Skeletal muscle tissue (tissue), 4 donors: Measurements from ENCODE around the gene WARS2. TPM values are rescaled to one million over a fixed set of nuclear protein-coding genes. Genes with fewer than 3 reads are reported as not detected.

Source experiments
- H3K27ac ChIP-seq: one replicate; pipeline ENCODE4 v1.7.0; 2013; ENCODE audit warnings: mild to moderate bottlenecking, low read depth, low read length, inconsistent platforms
- H3K27me3 ChIP-seq, 3 donors: one replicate each; pipeline ENCODE4 v1.7.0; 2013; ENCODE audit warnings: low read length in 3 of 3; ENCODE audit not compliant: control insufficient read depth in 3 of 3, insufficient read depth in 3 of 3
- H3K36me3 ChIP-seq, 3 donors: one replicate each; pipeline ENCODE4 v1.7.0; 2013; ENCODE audit warnings: low read length in 3 of 3; ENCODE audit not compliant: control insufficient read depth in 3 of 3, insufficient read depth in 3 of 3
- H3K4me1 ChIP-seq, 3 donors: one replicate each; pipeline ENCODE4 v1.7.0; 2013; ENCODE audit warnings: low read length in 3 of 3, mild to moderate bottlenecking in 3 of 3; ENCODE audit not compliant: control insufficient read depth in 3 of 3, insufficient read depth in 3 of 3
- H3K4me3 ChIP-seq, 3 donors: one replicate each; pipeline ENCODE4 v1.7.0; 2013; ENCODE audit warnings: low read length in 3 of 3
- H3K9ac ChIP-seq, 3 donors: one replicate each; pipeline ENCODE4 v1.7.0; 2013; ENCODE audit warnings: low read length in 3 of 3, mild to moderate bottlenecking in 3 of 3, moderate library complexity in 2 of 3, low read depth in 1 of 3
- H3K9me3 ChIP-seq, 3 donors: one replicate each; pipeline ENCODE4 v1.7.0; 2013; ENCODE audit warnings: low read length in 3 of 3; ENCODE audit not compliant: control insufficient read depth in 3 of 3
- total RNA-seq: library from RNA; depleted of rRNA; stranded (reverse); fragments of >200 nt; gene quantifications from one replicate; pipeline ENCODE4 v1.2.3, GENCODE V29; 2014
- donor health status: Osteomylitis.

The WARS2 gene
- total RNA-seq, 1 donor from 2014 or later = 25.6 TPM

DNA sequence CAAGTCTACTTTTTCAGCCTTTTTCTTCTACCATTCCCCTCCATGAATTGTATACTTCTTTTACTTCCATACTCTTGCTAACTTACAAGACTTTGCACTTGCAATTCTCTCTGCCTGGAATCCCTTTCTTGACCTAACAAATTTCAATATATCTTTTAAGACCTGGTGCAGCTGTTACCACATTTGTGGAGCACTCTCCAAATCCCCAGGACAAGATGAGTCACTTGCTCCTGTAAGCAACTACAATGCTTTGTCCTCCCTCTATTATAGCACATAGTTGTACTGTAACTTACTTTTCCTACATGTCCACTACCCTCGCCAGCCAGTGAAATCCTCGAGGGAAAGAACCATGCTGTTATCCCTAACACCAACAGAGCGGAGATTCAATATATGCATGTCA is 43.1 kb downstream of the WARS2 start:
- Histone ChIP-seq H3K36me3 (no peaks in the 10 kb centered on the region), H3K27ac (no peak overlapping the region), H3K9ac (no peak overlapping the region), H3K4me3 (no peak overlapping the region), H3K4me1 (peaks cover 0 to 8% (median 0%) of the 10 kb centered on the region in 3 donors), H3K27me3 (no peaks in the 10 kb centered on the region), H3K9me3 (no peaks in the 10 kb centered on the region)

DNA sequence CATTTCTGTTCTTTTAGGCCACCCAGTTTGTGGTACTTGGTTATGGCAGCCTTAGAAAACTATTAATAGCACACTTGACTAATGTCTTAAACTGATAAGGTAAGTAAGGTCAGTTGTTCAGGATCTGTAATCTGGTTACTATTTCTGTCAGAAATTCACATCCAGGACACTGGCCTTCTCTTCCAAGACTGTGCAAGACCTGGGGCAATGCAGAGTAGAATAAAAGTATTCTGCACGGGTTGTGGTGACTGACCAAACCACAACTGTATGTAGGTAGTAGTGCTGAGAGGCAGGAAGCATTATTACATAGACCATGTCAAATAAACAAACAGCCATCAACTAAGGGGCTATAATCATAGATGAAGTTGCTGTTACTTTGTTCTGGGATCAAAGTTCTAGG is 46.7 kb downstream of the WARS2 start:
- Histone ChIP-seq H3K4me1 (peaks cover 0 to 15% (median 8%) of the 10 kb centered on the region in 3 donors), H3K27ac (no peak overlapping the region), H3K9me3 (no peaks in the 10 kb centered on the region), H3K27me3 (no peaks in the 10 kb centered on the region), H3K4me3 (no peak overlapping the region), H3K36me3 (no peaks in the 10 kb centered on the region), H3K9ac (no peak overlapping the region)

DNA sequence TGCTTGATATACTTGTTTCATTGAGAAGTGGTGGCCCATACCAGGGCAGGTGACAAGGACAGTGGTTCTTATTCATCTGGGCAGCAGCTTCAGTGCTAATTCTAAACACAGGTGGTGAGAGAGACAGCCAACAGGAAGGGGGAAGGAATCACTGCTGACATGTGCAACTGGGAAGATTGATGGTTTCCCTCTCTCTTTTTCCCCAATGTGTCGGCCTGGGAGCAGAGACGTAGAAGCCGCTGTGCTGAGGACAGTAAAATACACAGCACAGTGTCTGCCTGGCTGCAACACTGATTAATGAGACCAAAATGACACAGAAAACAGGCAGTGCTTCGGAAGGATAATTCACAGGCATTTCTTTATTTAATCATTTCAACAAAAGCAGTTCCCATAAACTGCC is 48.8 kb downstream of the WARS2 start:
- no peaks in the 10 kb centered on the region for H3K27me3 ChIP-seq
- no peaks in the 10 kb centered on the region for H3K36me3 ChIP-seq
- no peaks in the 10 kb centered on the region for H3K9me3 ChIP-seq
- no peak overlapping the region for H3K27ac ChIP-seq
- H3K9ac ChIP-seq = peak overlapping the region in 1 of 3 donors; percentile 27
- peaks cover 0 to 13% (median 10%) of the 10 kb centered on the region in 3 donors for H3K4me1 ChIP-seq
- no peak overlapping the region for H3K4me3 ChIP-seq

DNA sequence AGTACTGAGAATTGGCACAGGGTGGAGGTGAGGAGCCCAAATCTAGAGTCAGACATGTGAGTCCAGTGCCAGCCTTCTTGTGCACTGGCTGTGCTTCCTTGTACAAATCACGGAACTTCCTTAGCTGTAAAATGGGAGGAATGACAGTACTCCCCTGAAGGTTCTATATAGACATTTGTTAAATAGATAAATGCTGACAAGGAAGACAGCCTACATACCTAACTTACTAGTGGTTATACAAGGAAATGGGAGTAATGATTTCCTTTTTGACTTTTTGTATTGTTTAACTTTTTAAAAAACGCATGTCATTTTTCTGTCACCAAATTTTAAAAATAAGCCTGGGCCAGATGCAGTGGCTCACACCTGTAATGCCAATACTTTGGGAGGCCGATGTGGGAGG is 50.2 kb downstream of the WARS2 start:
- no peak overlapping the region for H3K9ac ChIP-seq
- no peaks in the 10 kb centered on the region for H3K9me3 ChIP-seq
- H3K4me1 ChIP-seq = peaks cover 0 to 13% (median 10%) of the 10 kb centered on the region in 3 donors
- H3K27ac ChIP-seq = no peak overlapping the region
- no peak overlapping the region for H3K4me3 ChIP-seq
- no peaks in the 10 kb centered on the region for H3K27me3 ChIP-seq
- no peaks in the 10 kb centered on the region for H3K36me3 ChIP-seq

DNA sequence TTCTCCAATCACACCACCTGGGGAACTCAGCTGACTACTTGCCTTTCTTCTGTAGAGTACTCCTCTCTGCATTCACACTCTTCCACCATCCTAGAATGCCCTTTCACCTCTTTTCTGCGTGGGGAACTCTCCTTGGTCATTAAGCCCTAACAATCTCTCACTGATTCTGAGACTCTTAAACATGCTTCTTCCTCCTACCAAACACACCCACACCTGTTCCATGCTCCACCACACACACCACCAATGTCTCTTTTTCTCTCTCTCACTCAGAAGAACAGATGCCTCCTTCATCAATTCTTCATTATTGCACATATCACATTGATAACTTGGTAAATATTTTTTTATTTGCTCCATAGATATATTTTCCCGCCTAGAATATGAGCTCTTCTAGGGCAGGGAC is 53.6 kb downstream of the WARS2 start:
- Histone ChIP-seq H3K9me3 (no peaks in the 10 kb centered on the region), H3K27me3 (no peaks in the 10 kb centered on the region), H3K4me1 (peaks cover 0 to 8% (median 7%) of the 10 kb centered on the region in 3 donors), H3K9ac (no peak overlapping the region), H3K27ac (no peak overlapping the region), H3K4me3 (no peak overlapping the region), H3K36me3 (no peaks in the 10 kb centered on the region)

DNA sequence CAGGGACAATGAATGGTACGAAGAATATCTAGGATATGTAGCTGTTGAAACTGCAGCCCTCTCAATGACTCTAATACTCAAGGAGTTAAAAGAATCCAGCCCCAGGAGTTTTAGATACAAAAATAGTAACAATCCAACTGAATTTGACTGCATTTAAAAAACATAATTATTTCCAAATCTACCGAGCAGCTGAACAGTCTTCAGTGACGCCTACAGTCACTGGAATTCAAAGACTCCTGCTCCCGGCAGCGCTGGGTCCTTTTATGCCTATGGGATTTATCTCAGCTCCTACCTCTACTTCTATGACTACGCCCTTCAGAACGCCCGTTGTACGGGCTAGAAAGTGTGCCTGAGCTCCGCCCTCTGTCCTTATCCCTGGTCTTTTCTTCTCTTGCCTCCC is 55.7 kb downstream of the WARS2 start:
- H3K9me3 ChIP-seq = no peaks in the 10 kb centered on the region
- no peaks in the 10 kb centered on the region for H3K27me3 ChIP-seq
- peak overlapping the region in 1 of 3 donors; percentile 27 for H3K4me3 ChIP-seq
- no peaks in the 10 kb centered on the region for H3K36me3 ChIP-seq
- peaks cover 0 to 2% (median 0%) of the 10 kb centered on the region in 3 donors for H3K4me1 ChIP-seq
- no peak overlapping the region for H3K27ac ChIP-seq
- H3K9ac ChIP-seq = no peak overlapping the region

DNA sequence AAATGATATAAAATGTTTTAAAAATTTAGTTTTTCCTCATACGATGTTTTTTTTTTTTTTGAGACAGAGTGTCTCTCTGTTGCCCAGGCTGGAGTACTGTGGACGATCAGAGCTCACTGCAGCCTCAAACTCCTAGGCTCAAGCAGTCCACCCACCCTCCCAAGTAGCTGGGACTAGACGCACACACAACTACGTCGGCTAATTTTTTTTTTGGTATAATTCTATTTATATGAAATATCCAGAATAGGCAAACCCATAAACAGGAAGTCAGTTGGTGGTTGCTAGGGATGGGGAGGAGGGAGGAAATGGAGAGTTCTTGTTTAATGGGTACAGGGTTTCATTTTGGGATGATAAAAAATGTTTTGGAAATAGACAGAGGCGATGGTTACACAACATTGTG is 56.5 kb downstream of the WARS2 start:
- Histone ChIP-seq H3K36me3 (no peaks in the 10 kb centered on the region), H3K27ac (no peak overlapping the region), H3K4me3 (no peak overlapping the region), H3K27me3 (no peaks in the 10 kb centered on the region), H3K4me1 (peaks cover 0 to 2% (median 0%) of the 10 kb centered on the region in 3 donors), H3K9ac (no peak overlapping the region), H3K9me3 (no peaks in the 10 kb centered on the region)

DNA sequence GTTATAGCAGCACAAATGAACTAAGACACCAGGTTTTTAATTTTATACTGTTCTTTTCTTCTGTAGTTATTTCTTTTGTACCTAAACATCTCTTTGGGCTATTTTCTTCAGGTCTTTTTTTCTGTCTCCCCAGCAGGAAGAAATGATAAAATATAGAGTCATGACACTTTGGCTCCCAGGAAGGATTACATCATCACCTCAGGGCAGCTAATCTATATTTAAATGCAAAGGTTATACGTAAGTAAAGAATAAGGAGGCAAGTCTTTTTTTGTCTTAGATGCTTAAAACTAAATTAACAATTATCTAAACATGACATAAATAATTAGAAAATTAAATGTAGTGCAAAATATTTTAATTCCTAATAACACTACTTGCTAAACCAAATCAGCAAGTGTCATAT is 57.0 kb downstream of the WARS2 start:
- H3K9me3 ChIP-seq = no peaks in the 10 kb centered on the region
- no peak overlapping the region for H3K9ac ChIP-seq
- no peak overlapping the region for H3K27ac ChIP-seq
- no peaks in the 10 kb centered on the region for H3K36me3 ChIP-seq
- H3K4me3 ChIP-seq = no peak overlapping the region
- H3K27me3 ChIP-seq = no peaks in the 10 kb centered on the region
- H3K4me1 ChIP-seq = peaks cover 0 to 2% (median 0%) of the 10 kb centered on the region in 3 donors

DNA sequence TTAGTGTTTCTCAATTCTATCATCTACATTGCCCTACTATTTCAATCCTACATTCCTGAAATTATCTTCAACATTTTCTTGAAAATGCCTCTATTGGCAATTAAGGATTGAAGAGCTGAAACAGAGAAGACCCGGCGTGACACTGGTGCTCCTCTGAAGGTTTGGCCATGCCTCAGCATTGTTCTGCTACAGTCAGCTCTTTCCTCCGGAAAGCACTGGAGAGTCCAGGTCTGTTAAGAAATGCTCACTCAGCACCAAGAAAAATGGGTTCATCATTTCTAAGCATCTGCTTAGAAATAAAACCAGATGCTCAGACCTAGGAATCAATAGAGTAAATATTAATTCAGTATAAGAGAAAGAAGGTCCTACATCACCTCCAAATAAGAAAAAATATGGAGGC is 58.8 kb downstream of the WARS2 start:
- Histone ChIP-seq H3K4me1 (no peaks in the 10 kb centered on the region), H3K9me3 (no peaks in the 10 kb centered on the region), H3K27ac (no peak overlapping the region), H3K36me3 (no peaks in the 10 kb centered on the region), H3K9ac (no peak overlapping the region), H3K27me3 (no peaks in the 10 kb centered on the region), H3K4me3 (no peak overlapping the region)

DNA sequence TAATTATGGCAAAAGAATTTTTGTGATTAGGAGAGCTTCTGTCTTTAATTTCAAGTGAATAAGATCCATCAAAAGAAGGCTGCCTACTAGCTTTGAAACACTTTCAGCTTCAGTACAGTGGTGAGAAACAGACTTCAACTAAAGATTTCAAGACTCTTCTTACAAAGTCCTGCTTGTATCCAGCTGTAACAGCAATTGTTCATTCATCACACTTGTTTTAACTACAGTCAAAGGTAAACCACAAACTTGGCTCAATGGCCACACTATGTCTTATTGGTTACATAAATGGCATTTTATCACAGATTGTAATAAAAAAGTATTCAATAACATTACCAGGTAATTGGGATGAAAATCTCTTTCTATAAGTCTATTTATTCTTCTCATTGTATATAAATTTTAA is 59.2 kb downstream of the WARS2 start:
- no peaks in the 10 kb centered on the region for H3K4me1 ChIP-seq
- no peaks in the 10 kb centered on the region for H3K27me3 ChIP-seq
- H3K36me3 ChIP-seq = no peaks in the 10 kb centered on the region
- no peak overlapping the region for H3K27ac ChIP-seq
- H3K9me3 ChIP-seq = no peaks in the 10 kb centered on the region
- H3K9ac ChIP-seq = no peak overlapping the region
- no peak overlapping the region for H3K4me3 ChIP-seq

DNA sequence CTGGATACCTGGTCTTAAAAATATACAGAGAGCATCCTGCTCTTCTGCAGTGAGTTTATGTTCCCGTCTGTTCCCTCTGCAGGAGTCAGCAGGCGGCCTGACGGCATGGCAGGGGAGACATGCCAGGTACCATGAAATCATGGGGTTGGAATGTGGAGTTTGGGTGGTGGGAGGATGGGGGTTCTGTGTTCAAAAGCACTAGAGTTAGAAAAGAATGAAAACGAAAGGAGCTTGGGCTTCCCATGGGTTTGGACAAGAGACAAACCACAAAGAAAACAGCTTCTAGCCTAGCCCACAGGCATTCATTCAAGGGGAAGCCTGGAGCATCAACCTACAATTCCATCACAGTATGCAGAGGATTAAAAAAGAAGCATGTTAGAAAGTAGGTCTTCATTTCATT is 59.9 kb downstream of the WARS2 start:
- Histone ChIP-seq H3K4me3 (no peak overlapping the region), H3K27me3 (no peaks in the 10 kb centered on the region), H3K9ac (no peak overlapping the region)

More for the DNA sequence above, 59.9 kb downstream of the WARS2 start:
- H3K4me1 ChIP-seq = no peaks in the 10 kb centered on the region
- H3K36me3 ChIP-seq = no peaks in the 10 kb centered on the region
- H3K27ac ChIP-seq = no peak overlapping the region
- H3K9me3 ChIP-seq = no peaks in the 10 kb centered on the region
